Measurements from ENCODE around the gene MYO6.

MYO6 gene

DNA sequence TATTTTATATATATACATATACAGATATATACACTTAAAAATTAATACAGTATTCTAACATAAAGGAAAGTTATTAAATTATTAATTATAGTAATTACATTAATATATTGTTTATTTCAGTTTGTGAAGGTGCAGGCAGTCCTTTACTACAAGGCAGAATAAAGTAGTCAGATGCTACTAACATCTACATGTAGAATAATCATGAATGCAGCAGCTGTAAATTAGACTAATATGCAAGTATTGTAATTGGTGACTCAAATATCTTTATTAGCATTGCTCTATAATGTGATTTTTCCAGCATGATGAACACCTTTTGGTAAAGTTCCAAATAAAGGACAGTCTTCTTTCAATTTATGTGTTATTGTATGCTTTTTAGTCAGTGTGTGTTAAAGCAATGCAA is 17.3 kb downstream of the MYO6 start:
- DNase-seq (ENCODE audit: low read depth), result no peak

GRCh38 chr6:75770844-75771243 is 21.8 kb downstream of the MYO6 start:
- no peak for DNase-seq (ENCODE audit: low read depth)

DNA sequence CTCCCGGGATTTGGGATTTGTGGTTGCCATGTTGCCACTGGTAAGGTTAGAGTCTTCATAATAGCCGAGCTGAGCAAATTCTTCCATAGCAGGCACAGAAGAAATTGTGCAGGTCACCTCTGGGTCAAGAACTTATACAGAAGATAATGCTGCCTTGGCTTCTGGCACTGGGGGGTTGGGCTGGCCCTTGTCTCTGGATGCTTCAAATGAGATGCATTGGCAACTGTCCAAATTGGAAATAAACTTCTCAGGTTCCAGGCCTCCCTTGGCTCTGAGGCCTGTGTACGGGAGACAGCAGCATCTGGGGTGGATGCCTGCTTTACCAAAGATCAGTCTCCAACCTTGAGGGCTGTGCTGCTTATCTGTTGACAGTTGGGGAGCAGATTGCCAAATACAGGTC is 26.2 kb downstream of the MYO6 start:
- no peak for DNase-seq (ENCODE audit: low read depth)

GRCh38 chr6:75776461-75776860 is 27.4 kb downstream of the MYO6 start:
- no peak for DNase-seq (ENCODE audit: low read depth)

GRCh38 chr6:75778757-75779156 is 29.7 kb downstream of the MYO6 start:
- DNase-seq (ENCODE audit: low read depth), result no peak

DNA sequence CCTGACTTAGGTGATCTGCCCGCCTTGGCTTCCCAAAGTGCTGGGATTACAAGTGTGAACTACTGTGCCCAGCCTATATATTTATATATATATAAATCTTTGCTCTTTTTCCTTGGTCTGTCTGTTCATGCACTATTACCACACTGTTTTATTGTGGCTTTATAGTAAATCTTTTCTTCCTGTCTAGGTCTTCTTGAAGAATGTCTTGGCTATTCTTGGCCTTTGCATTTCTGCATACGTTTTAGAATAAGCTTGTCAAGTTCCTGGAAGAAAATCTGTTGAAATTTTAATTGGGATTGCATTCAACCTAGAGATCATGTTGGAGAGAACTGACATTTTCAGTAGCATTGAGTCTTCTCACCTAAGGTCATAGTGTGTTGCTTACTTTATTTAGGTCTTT is 37.1 kb downstream of the MYO6 start:
- DNase-seq (ENCODE audit: low read depth), result no peak

GRCh38 chr6:75788894-75789293 is 39.9 kb downstream of the MYO6 start:
- DNase-seq (ENCODE audit: low read depth), result no peak

DNA sequence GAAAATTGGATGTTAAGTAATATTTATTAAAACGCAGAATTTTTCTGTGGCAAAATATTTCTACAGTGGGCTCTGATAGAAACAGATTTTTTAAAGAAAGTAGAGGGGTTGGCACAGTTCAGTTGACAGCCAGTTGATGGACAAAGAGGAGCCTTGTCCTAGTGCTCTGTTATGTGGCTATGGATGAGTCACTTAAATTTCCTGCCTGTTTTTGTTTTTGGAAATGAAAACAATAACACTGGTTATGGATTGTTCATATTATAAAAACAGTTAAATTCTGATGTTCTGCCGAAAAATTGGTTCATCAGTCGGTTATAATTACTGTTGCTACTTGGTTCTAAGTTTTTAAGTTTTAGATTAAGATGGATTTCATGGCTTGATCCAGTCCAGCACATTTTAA is 42.8 kb downstream of the MYO6 start:
- DNase-seq (ENCODE audit: low read depth), result no peak

- no peak for DNase-seq (ENCODE audit: low read depth)
Measured at GRCh38 chr6:75794351-75794846, 45.4 kb downstream of the MYO6 start.

- DNase-seq (ENCODE audit: low read depth), result no peak
Measured at GRCh38 chr6:75794954-75795739, 46.1 kb downstream of the MYO6 start.

DNA sequence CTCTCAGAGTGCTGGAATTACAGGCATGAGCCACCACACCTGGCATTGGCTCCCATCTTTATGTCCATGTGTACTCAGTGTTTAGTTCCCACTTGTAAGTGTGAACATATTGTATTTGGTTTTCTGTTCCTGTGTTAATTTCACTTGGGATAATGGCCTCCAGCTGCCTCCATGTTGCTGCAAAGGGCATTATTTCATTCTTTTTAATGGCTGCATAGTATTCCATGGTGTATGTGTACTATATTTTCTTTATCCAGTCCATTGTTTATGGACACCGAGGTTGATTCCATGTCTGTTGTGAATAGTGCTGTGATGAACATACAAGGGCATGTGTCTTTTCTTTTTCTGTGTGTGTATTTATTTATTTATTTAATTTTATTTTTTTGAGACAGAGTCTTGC is 47.7 kb downstream of the MYO6 start:
- no peak for DNase-seq (ENCODE audit: low read depth)

- DNase-seq (ENCODE audit: low read depth), result no peak
Measured at GRCh38 chr6:75800133-75800532, 51.1 kb downstream of the MYO6 start.

- DNase-seq (ENCODE audit: low read depth), result no peak
Measured at GRCh38 chr6:75800708-75801505, 51.9 kb downstream of the MYO6 start.

- no peak for DNase-seq (ENCODE audit: low read depth)
Measured at GRCh38 chr6:75802366-75802765, 53.3 kb downstream of the MYO6 start.

DNA sequence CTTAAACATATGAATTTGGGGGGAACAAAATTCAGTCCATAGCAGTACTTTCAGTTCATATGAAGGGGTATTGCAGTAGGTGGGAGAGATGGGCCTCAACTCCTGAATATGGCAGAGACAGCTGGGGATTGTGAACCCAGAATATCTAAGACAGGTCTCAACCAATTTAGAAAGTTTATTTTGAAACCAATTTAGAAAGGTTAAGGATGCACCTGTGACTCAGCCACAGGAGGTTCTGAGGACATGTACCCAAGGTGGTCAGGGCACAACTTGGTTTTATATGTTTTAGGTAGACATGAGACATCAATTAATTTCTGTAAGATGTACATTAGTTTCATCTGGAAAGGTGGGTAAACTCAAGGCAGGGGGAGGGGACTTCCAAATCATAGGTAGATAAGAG is 59.5 kb downstream of the MYO6 start:
- no peak for DNase-seq (ENCODE audit: low read depth)

GRCh38 chr6:75812560-75812959 is 63.5 kb downstream of the MYO6 start:
- DNase-seq (ENCODE audit: low read depth), result no peak

GRCh38 chr6:75813476-75814250 is 64.6 kb downstream of the MYO6 start:
- DNase-seq (ENCODE audit: low read depth), result no peak

GRCh38 chr6:75815756-75816155 is 66.7 kb downstream of the MYO6 start:
- no peak for DNase-seq (ENCODE audit: low read depth)

GRCh38 chr6:75818098-75818855 is 69.2 kb downstream of the MYO6 start:
- no peak for DNase-seq (ENCODE audit: low read depth)

DNA sequence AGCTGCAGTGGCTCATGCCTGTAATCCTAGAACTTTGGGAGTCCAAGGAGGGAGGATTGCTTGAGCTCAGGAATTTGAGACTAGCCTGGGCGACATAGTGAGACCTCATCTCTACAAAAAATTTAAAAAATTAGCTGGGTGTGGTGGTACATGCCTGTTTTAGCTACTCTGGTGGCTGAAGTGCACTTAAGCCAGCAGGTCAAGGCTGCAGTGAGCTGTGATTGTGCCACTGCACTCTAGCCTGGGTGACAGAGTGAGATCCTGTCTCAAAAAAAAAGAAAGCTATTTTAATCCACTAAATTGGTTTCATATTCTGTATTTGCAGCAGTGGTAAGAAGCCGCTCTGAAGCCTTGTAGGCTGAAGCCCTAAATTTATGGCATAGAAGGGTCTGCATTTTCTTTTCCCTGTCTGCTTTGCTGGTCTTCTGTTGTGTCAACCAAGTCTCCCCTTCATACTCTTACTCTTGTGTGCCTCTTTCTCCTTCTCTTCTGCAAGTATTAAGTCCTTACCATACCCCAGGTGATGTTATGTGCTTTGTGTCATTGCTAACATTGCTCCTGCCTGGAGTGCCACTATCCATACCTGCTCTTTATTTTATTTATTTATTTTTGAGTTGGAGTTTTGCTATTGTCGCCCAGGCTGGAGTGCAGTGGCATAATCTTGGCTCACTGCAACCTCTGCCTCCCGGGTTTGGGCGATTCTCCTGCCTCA is 70.9 kb downstream of the MYO6 start:
- no peak for DNase-seq (ENCODE audit: low read depth)

GRCh38 chr6:75824160-75824559 is 75.1 kb downstream of the MYO6 start:
- no peak for DNase-seq (ENCODE audit: low read depth)

Measured in stimulated activated CD8-positive, alpha-beta memory T cell treated with anti-CD3 and anti-CD28 coated beads, Interleukin-15, amount 100 ng/mL, for 1 hour (primary cell).